GM19035 (cell line): ENCODE measurements around the gene TAS2R41.
"Not testable (repeated sequence)": the region's sequence is repeated elsewhere in the genome, so short reads cannot be mapped to it uniquely, and the experiment has no call there.

ENCODE experiments used
- ATAC-seq: cut with Tn5 transposase; IDR thresholded peaks from one replicate; pipeline ENCODE4 v1.9.1; 2021; ENCODE audit not compliant: unreplicated experiment

The TAS2R41 gene

DNA sequence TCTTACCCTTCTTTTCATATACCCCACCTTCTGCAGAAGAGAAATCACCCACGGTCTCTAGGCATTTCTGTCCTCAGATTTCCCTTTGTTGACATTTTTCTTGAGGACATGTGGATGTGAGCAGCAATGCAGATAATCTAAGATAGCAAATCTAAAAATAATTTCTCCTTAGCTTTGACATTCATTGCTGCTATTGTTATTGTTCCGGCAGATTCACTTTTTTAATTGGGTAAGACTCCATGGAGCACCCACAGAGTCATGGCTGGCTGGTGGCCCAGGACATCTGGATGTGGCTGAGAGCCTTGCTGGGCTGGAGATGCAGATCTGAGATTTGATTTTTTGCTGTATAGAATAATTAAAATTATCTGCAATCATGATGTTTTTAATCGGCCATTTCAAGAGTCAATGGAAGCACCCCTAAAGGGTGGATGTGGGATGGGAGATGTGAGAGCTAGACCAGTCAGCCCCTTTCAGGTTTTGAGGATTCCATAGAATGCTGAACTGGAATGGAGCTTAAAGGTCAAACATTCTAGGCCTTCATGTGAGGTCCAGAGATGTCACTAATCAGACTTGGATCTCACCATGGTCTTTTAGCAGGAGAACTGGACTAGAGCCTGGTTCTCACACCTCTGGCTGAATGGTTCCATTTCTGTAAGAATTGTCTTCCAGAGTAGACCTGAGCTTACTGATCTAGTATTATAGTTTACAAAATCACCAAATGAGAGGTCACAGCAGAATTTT lies 37.5 kb downstream of the TAS2R41 start:
- ATAC-seq, result no peak

DNA sequence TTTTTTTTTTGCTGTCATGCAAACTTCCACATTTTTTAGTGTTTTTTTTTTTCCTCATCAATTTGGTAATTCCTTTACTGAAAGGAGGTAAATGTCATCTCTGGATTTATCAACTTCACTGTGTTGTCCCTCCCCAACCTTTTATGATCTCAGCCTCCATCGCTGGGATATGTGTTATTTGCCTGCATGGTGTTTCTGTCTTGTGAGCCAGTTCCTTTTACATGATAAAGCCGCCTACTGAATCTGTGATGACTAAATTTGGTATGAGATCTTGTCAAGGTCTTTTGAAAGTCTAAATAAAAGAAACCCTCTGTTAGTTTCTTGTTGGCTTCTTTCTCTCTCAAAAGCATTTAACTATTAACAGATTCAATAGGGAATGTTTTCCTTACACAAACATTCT lies 39.3 kb downstream of the TAS2R41 start:
- ATAC-seq, result no peak

DNA sequence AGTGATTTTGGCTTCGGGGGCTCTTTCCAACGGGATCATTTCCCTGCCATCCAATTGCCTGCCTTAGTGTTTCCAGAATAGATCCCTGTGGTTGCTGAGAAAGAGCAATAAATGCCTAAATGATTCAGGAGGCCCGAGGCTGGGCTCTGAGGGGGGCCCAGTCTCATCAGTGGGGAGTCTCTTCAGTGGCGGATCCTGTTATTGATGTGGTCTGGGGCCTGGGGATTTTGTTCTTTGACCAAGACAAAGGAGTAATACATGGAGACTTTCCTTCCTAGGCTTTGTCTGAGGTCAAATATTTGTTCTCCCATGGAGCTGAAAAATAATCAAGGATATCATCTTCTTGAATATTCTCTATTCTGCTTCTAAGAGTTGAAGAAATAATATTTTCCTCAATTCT lies 40.8 kb downstream of the TAS2R41 start:
- no peak for ATAC-seq

DNA sequence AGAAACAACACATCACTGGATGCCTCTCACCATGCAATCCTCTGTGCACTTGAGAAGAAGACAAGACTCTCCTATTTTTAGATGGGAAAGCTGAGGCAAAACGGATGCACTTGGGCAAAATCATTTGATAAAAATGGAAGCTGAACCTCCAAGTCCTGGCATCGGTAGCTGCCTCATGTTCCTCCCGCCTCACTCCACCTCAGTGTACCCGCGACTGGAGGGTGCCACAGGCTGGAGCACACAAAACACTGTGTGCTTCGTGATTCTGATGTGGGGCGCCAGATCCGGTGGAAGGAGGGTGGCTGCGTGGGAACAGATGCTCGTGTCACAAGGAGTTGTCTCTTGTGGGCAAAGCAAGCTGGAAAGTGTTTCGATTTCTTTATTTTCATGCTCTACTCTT lies 41.3 kb downstream of the TAS2R41 start:
- ATAC-seq, result no peak

DNA sequence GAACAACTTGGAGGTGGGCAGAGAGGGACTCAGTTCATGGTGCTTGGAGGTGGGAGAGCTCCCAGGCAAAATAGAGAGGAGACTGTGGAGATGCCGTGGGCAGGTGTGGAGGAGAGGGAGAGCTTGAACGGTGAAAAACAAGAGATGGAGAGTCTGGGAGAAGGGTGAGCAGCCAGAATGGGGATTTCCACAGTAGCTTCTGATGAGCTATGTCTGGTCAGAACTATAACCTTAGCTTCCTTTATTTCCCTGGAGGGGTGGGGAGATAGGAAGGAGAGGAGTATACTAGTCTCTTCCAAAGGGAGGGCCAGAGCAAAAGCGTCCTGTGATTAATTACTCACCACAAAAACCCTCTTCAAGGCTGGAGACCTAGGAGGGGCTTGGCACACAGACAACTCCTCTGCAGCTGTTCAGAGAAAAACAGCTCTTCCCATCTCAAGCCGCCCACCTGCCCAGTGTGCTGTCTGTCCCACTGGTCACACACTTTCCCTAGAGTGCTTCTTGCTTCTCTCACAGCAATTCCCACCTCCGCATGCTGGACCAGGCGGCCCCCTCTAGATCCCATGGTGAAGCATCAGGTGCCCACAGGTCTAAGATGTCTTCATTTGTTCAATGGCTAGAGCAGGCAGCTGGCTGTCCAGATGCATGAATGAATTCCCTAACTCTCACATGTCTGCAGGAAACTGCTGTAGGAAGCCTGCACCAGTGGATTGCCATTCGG lies 41.9 kb downstream of the TAS2R41 start:
- no peak for ATAC-seq

DNA sequence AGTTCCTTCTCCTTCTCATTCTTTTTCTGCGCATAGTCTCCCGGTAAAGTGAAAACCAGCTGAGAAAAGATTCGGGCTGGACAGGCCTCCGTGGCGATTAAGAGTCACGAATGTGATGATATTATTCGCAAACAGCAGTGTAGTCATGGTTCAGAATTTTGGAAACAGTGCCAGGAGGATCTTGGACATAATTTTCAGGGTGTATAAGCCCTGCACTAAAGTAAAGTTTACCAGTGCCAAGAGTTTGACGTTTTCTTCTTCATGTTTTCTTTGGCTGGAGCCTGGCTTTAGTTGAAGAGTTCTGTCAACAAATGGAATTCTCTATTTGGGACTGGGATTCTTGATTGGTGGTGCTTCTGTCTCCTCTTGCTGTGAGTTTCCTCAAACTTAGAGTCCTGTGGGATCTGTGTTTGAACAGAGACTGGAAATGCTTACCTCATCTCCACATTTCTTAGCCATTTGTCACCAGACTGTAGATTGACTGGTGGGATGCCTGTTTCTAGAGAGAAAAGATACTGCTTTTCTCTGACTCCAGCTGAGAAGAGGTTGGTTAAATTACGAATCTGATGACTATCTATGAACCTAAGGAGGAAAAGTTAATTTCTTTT lies 44.7 kb downstream of the TAS2R41 start:
- not testable (repeated sequence) for ATAC-seq
